Hepatic stellate cell (primary cell): Measurements from ENCODE around the gene TM4SF1.
"Not testable (repeated sequence)": the region's sequence is repeated elsewhere in the genome, so short reads cannot be mapped to it uniquely, and the experiment has no call there.

ENCODE experiments used
- DNase-seq: peaks from one replicate; pipeline ENCODE4 v3.0.0; 2011; ENCODE audit warnings: low spot score

TM4SF1 gene

GRCh38 chr3:149343951-149344350 is 33.5 kb downstream of the TM4SF1 start:
- no peak for DNase-seq

- peak; percentile 32 for DNase-seq
Measured at GRCh38 chr3:149342413-149343380, 34.8 kb downstream of the TM4SF1 start.

- DNase-seq = no peak
Measured at GRCh38 chr3:149340310-149340933, 37.0 kb downstream of the TM4SF1 start.

- DNase-seq = peak; percentile 70
Measured at GRCh38 chr3:149339931-149340309, 37.5 kb downstream of the TM4SF1 start.

DNA sequence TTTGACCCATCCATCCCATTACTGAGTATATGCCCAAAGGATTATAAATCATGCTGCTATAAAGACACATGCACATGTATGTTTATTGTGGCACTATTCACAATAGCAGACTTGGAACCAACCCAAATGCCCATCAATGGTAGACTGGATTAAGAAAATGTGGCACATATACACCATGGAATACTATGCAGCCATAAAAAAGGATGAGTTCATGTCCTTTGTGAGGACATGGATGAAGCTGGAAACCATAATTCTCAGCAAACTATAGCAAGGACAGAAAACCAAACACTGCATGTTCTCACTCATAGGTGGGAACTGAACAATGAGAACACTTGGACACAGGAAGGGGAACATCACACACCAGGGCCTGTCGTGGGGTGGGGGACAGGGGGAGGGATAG is 40.0 kb downstream of the TM4SF1 start:
- not testable (repeated sequence) for DNase-seq

DNA sequence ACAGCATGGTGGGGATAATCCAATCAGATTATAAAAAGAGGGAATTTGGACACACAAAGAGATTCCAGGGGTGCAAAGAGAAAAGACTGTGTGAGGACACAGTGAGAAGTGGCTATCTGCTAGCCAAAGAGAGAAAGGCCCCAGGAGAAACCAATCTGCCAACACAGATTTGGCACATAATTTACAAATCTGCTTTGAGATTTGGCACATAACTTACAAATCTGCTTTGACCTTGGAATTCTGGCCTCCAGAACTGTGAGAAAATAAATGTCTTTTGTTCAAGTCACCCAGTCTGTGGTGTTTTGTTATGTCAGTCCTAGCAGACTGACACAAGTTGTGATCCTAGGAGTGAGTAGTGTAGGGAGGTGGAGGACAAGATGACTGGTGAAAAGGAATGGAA is 40.5 kb downstream of the TM4SF1 start:
- no peak for DNase-seq

GRCh38 chr3:149333176-149333859 is 44.1 kb downstream of the TM4SF1 start, which contains the start of gene TM4SF18:
Gene TM4SF18 (minus strand): TSS chr3:149333636. CDS start chr3:149333382, 254 bp downstream.
- DNase-seq = no peak

GRCh38 chr3:149332771-149333170 is 44.7 kb downstream of the TM4SF1 start:
- no peak for DNase-seq

GRCh38 chr3:149332227-149332765 is 45.2 kb downstream of the TM4SF1 start:
- DNase-seq = no peak

DNA sequence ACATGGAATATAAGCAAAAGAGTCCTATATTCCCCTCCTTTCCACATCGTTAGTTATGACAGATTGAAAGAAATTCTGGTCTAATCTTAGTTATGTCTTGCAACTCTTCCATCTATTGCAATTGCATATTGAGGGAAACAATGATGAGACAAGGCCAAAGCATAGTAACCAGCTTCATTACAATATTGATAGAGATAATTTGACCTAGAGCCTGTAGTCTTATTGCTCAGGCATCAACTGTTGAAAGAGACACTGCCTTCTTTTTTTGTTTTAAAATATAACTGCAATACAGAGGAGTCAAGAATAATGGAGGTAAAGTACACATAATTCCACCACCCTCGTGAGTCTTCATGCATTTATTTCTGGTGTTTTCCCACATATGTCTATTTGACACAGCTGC is 46.1 kb downstream of the TM4SF1 start:
- no peak for DNase-seq

DNA sequence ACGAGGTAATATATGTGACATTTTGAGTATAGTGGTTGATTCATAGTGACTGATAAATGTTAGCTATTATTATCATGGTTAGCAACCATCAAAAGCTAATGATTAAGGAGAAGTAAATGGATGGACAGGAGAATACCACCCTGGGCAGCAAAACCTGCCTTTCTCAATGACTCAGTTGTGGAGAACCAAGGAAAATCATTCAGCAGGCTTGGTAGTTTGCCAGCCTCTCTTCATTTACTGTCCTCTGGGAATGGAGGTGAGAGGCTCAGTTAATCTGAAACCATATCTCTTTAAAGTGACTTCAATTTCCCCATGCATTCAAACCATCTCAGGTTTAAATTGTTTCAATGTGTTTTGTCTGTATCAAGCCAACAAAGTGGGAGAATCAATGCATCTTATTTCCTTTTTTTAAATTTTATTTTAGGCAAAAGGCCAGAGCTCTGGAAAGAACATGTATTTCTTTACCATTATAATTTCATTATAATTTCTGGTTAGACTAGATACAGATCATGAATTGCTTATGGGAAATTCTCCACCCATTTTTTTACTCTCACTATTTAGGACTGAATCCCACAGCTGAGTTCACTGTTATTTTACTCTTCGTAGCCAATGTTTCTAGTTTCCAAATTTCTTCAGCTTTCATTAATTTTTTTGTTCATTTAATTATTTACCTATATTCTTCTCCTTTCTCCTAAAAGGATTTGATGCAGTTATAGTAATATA is 46.7 kb downstream of the TM4SF1 start:
- no peak for DNase-seq

GRCh38 chr3:149327156-149327555 is 50.3 kb downstream of the TM4SF1 start:
- no peak for DNase-seq

DNA sequence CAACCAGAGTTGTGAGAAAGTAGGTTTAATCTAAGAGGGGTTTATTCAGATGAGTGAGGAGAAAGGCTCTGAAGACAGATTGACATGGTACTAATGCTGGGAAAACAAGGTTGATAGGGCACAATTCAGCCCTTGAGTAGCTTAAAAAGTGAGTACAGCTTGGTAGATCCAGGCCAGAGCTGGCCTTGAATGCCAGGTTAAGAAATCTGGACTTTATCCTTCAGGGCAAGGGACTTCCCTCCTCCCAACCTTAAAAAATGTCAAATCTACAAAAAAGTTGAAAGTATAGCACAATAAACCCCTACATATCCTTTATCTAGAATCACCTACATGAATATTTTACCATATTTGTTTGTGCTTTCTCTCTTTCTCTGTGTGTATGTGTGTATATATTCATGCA is 51.9 kb downstream of the TM4SF1 start:
- DNase-seq = no peak

GRCh38 chr3:149324332-149324731 is 53.1 kb downstream of the TM4SF1 start:
- DNase-seq = no peak

- no peak for DNase-seq
Measured at GRCh38 chr3:149321640-149322039, 55.8 kb downstream of the TM4SF1 start.

DNA sequence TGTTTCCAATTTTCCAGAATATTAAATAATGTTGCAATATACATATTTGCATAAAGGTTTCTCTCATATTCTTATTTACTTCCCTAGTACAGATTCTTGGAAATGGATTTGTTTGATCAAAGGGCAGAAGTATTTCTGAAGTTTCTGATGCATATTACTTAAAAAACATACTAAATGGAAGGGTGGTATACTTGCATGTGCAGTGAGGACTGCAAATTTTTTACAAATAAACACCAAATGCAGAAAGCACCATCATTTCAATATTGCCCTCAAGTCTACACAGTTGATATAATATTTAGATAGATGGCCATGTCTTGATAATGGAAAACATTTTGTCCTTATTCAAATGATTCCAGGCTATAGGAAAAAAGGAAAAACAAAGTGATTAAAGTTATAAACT is 56.3 kb downstream of the TM4SF1 start:
- DNase-seq = no peak

- DNase-seq = no peak
Measured at GRCh38 chr3:149319750-149320149, 57.7 kb downstream of the TM4SF1 start.
